ENCODE results near the gene PLCG2.

- TF ChIP-seq CTCF (IDR thresholded peaks at IDR 0.05; ENCODE audit: insufficient read depth, low read length, poor library complexity, severe bottlenecking) (no peak), EZH2phosphoT487 (conservative IDR thresholded peaks at IDR 0.05; ENCODE audit: low read length) (no peak)
Measured at GRCh38 chr16:81765969-81766368, 13.1 kb upstream of the PLCG2 start.
